ENCODE results near the gene TPRX1. TPM values are rescaled to one million over a fixed set of nuclear protein-coding genes. Genes with fewer than 3 reads are reported as not detected.
"Not testable (repeated sequence)": the region's sequence is repeated elsewhere in the genome, so short reads cannot be mapped to it uniquely, and the experiment has no call there.

TPRX1 gene
- total and polyA plus RNA-seq, 4 donors, result not detected

GRCh38 chr19:47820410-47820809, 16.1 kb upstream of the TPRX1 start:
- H3K27me3 ChIP-seq (ENCODE audit: control insufficient read depth in 3 of 3, insufficient read depth in 3 of 3, low read length in 2 of 3), result peaks cover 0 to 21% (median 5%) of the 10 kb centered on the region in 3 donors
- WGBS, 2 donors, result 66% methylated on average over 2 of the region's 2 CpGs
- H3K36me3 ChIP-seq (ENCODE audit: control insufficient read depth in 4 of 4, insufficient read depth in 4 of 4, low read length in 4 of 4), result no peaks in the 10 kb centered on the region
- DNase-seq (no peak), ATAC-seq (ENCODE audit: insufficient read depth, low FRiP score) (no peak)
- no peak overlapping the region for H3K9ac ChIP-seq (ENCODE audit: insufficient read depth in 1 of 2, low read length in 2 of 2)
- no peaks in the 10 kb centered on the region for H3K4me1 ChIP-seq (ENCODE audit: control insufficient read depth in 5 of 5, insufficient read depth in 5 of 5, low read length in 5 of 5)
- H3K4me3 ChIP-seq, result no peak overlapping the region
- no peak overlapping the region for H3K27ac ChIP-seq (ENCODE audit: low read depth in 1 of 2, low read length in 1 of 2)
- peaks cover 0 to 3% (median 0%) of the 10 kb centered on the region in 4 donors for H3K9me3 ChIP-seq (ENCODE audit: control insufficient read depth in 4 of 4, insufficient read depth in 3 of 4, low read length in 3 of 4)
- no peak for TF ChIP-seq CTCF (IDR thresholded peaks at IDR 0.05; ENCODE audit: control extremely low read depth, extremely low read depth)

GRCh38 chr19:47819858-47820257, 15.5 kb upstream of the TPRX1 start:
- ATAC-seq (ENCODE audit: insufficient read depth, low FRiP score) (no peak), DNase-seq (no peak)
- Histone ChIP-seq H3K4me1 (ENCODE audit: control insufficient read depth in 5 of 5, insufficient read depth in 5 of 5, low read length in 5 of 5) (no peaks in the 10 kb centered on the region), H3K4me3 (no peak overlapping the region), H3K9ac (ENCODE audit: insufficient read depth in 1 of 2, low read length in 2 of 2) (no peak overlapping the region), H3K27me3 (ENCODE audit: control insufficient read depth in 3 of 3, insufficient read depth in 3 of 3, low read length in 2 of 3) (peaks cover 0 to 21% (median 5%) of the 10 kb centered on the region in 3 donors), H3K36me3 (ENCODE audit: control insufficient read depth in 4 of 4, insufficient read depth in 4 of 4, low read length in 4 of 4) (no peaks in the 10 kb centered on the region), H3K9me3 (ENCODE audit: control insufficient read depth in 4 of 4, insufficient read depth in 3 of 4, low read length in 3 of 4) (peaks cover 0 to 3% (median 0%) of the 10 kb centered on the region in 4 donors), H3K27ac (ENCODE audit: low read depth in 1 of 2, low read length in 1 of 2) (no peak overlapping the region)
- WGBS, 2 donors, result 10% methylated on average over 10 of the region's 10 CpGs
- TF ChIP-seq CTCF (IDR thresholded peaks at IDR 0.05; ENCODE audit: control extremely low read depth, extremely low read depth), result no peak

GRCh38 chr19:47818221-47818620, 13.9 kb upstream of the TPRX1 start:
- not testable (repeated sequence) for H3K9me3 ChIP-seq (ENCODE audit: control insufficient read depth in 4 of 4, insufficient read depth in 3 of 4, low read length in 3 of 4); DNase-seq; H3K4me1 ChIP-seq (ENCODE audit: control insufficient read depth in 5 of 5, insufficient read depth in 5 of 5, low read length in 5 of 5); H3K4me3 ChIP-seq; H3K36me3 ChIP-seq (ENCODE audit: control insufficient read depth in 4 of 4, insufficient read depth in 4 of 4, low read length in 4 of 4); H3K9ac ChIP-seq (ENCODE audit: insufficient read depth in 1 of 2, low read length in 2 of 2); ATAC-seq (ENCODE audit: insufficient read depth, low FRiP score); H3K27ac ChIP-seq (ENCODE audit: low read depth in 1 of 2, low read length in 1 of 2)
- 96% methylated on average over 1 of the region's 1 CpG for WGBS, 2 donors
- peaks cover 0 to 21% (median 5%) of the 10 kb centered on the region in 3 donors for H3K27me3 ChIP-seq (ENCODE audit: control insufficient read depth in 3 of 3, insufficient read depth in 3 of 3, low read length in 2 of 3)

GRCh38 chr19:47816270-47816669, 11.9 kb upstream of the TPRX1 start:
- not testable (repeated sequence) for DNase-seq; ATAC-seq (ENCODE audit: insufficient read depth, low FRiP score); H3K9me3 ChIP-seq (ENCODE audit: control insufficient read depth in 4 of 4, insufficient read depth in 3 of 4, low read length in 3 of 4); H3K36me3 ChIP-seq (ENCODE audit: control insufficient read depth in 4 of 4, insufficient read depth in 4 of 4, low read length in 4 of 4); H3K9ac ChIP-seq (ENCODE audit: insufficient read depth in 1 of 2, low read length in 2 of 2); H3K4me3 ChIP-seq; H3K4me1 ChIP-seq (ENCODE audit: control insufficient read depth in 5 of 5, insufficient read depth in 5 of 5, low read length in 5 of 5); H3K27ac ChIP-seq (ENCODE audit: low read depth in 1 of 2, low read length in 1 of 2)
- WGBS, 2 donors, result 94% methylated on average over 8 of the region's 8 CpGs
- peaks cover 0 to 18% (median 4%) of the 10 kb centered on the region in 3 donors for H3K27me3 ChIP-seq (ENCODE audit: control insufficient read depth in 3 of 3, insufficient read depth in 3 of 3, low read length in 2 of 3)

- Histone ChIP-seq H3K27ac (ENCODE audit: low read depth in 1 of 2, low read length in 1 of 2) (no peak overlapping the region), H3K27me3 (ENCODE audit: control insufficient read depth in 3 of 3, insufficient read depth in 3 of 3, low read length in 2 of 3) (peaks cover 0 to 2% (median 0%) of the 10 kb centered on the region in 3 donors), H3K9me3 (ENCODE audit: control insufficient read depth in 4 of 4, insufficient read depth in 3 of 4, low read length in 3 of 4) (peaks cover 0 to 3% (median 0%) of the 10 kb centered on the region in 4 donors), H3K4me1 (ENCODE audit: control insufficient read depth in 5 of 5, insufficient read depth in 5 of 5, low read length in 5 of 5) (no peaks in the 10 kb centered on the region), H3K9ac (ENCODE audit: insufficient read depth in 1 of 2, low read length in 2 of 2) (no peak overlapping the region), H3K4me3 (no peak overlapping the region), H3K36me3 (ENCODE audit: control insufficient read depth in 4 of 4, insufficient read depth in 4 of 4, low read length in 4 of 4) (no peaks in the 10 kb centered on the region)
- no peak for DNase-seq
- TF ChIP-seq CTCF (IDR thresholded peaks at IDR 0.05; ENCODE audit: control extremely low read depth, extremely low read depth), result no peak
- WGBS, 2 donors, result 57% methylated on average over 7 of the region's 7 CpGs
- ATAC-seq (ENCODE audit: insufficient read depth, low FRiP score), result no peak
Measured at GRCh38 chr19:47813995-47814328, 9.6 kb upstream of the TPRX1 start.

Measured in lung (tissue), 12 donors.